ENCODE data around the gene CFAP45.

DNA sequence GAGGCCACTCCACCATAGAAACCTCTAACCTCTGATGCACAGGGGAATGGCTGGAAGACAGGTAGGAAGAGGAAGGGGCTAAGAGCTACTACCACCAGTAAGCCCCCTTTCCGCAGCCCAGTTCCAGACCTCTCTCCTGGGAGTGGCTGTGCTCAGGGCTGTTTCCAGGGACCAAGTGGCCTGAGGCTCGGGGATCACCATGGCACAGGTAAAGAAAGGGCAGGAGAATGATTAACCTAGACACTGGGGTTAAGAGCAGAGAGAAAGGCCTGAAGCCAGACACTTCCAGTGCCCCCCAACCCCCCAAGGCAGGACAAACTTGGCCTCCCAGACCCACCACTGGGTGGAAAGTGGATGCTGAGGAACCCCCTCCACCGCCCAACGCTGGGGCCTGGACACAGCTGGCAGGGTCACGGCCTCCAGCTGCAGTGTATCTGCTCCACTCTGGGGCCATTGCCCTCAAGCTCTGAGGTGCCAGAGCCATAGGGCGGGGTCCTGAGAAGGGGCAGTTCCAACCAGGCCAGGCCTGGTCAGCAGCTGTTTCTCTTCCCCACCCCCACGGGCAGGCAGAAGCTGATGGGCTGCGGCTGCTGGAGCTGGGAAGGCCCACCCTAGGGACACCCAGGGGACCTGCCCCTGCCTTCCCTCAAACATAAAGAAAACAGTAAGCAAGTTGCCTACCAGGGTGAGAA, 22.7 kb upstream of the CFAP45 start:
- TF ChIP-seq POLR2A (IDR thresholded peaks at IDR 0.05), result no peak
- TF ChIP-seq, protein P1, sequence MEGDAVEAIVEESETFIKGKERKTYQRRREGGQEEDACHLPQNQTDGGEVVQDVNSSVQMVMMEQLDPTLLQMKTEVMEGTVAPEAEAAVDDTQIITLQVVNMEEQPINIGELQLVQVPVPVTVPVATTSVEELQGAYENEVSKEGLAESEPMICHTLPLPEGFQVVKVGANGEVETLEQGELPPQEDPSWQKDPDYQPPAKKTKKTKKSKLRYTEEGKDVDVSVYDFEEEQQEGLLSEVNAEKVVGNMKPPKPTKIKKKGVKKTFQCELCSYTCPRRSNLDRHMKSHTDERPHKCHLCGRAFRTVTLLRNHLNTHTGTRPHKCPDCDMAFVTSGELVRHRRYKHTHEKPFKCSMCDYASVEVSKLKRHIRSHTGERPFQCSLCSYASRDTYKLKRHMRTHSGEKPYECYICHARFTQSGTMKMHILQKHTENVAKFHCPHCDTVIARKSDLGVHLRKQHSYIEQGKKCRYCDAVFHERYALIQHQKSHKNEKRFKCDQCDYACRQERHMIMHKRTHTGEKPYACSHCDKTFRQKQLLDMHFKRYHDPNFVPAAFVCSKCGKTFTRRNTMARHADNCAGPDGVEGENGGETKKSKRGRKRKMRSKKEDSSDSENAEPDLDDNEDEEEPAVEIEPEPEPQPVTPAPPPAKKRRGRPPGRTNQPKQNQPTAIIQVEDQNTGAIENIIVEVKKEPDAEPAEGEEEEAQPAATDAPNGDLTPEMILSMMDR (IDR thresholded peaks at IDR 0.05), result no peak

Measured in thyroid gland (tissue), 4 donors.